Endothelial cell of umbilical vein (primary cell): Measurements from ENCODE around the gene GLDC. TPM values are rescaled to one million over a fixed set of nuclear protein-coding genes. Genes with fewer than 3 reads are reported as not detected.

Experiments used
- BruUV-seq: library from RNA; stranded (reverse); fragments of 400-500 nt; replicated peaks from 2 replicates; lab custom pipeline; 2021; lab: Mats Ljungman, UMichigan
- CTCF ChIA-PET: fragments of 300-600, 350-600 bp; sonication (Branson Sonifier 250); formaldehyde crosslinking; loops from one replicate; lab custom pipeline; 2021; ENCODE audit warnings: antibody characterized with exemption, inconsistent platforms; lab: Charles Lee
- POLR2A ChIA-PET: fragments of 300-600, 350-600 bp; sonication (Branson Sonifier 250); formaldehyde crosslinking; loops from one replicate; lab custom pipeline; 2021; ENCODE audit warnings: antibody characterized with exemption, inconsistent platforms; lab: Charles Lee
- DNase-seq: peaks from one replicate; pipeline ENCODE4 v3.0.0-alpha.2; 2011; ENCODE audit warnings: low read depth, low spot score
- FAIRE-seq: peaks from 2 replicates; lab custom pipeline; 2011; peaks lifted over from hg19 to GRCh38; lab: Jason Lieb, UNC
- H2AFZ ChIP-seq: 2 replicates; pipeline ENCODE4 v1.6.0; 2012; ENCODE audit warnings: low read depth, low read length, control low read depth, inconsistent platforms
- H3K27ac ChIP-seq: 2 replicates; pipeline ENCODE4 v1.5.1; 2011; ENCODE audit warnings: low read depth, mild to moderate bottlenecking, control low read depth, low read length, moderate library complexity; ENCODE audit not compliant: insufficient read depth
- H3K27me3 ChIP-seq, 2 experiments: 2 replicates each; pipeline versions ENCODE4 v1.6.0 to v1.6.1; 2011; ENCODE audit warnings: low read length in 2 of 2, mixed read lengths in 1 of 2; ENCODE audit not compliant: control insufficient read depth in 2 of 2, insufficient read depth in 2 of 2
- H3K36me3 ChIP-seq, 2 experiments: 2 replicates in 1 of 2; 3 replicates in 1 of 2; pipeline ENCODE4 v1.5.1; 2011; ENCODE audit warnings: low read length in 2 of 2, mild to moderate bottlenecking in 1 of 2, moderate library complexity in 1 of 2; ENCODE audit not compliant: control insufficient read depth in 2 of 2, insufficient read depth in 2 of 2; ENCODE audit errors: extremely low read depth in 1 of 2
- H3K4me1 ChIP-seq: 3 replicates; pipeline ENCODE4 v1.5.1; 2011; ENCODE audit warnings: mild to moderate bottlenecking, low read length; ENCODE audit not compliant: control insufficient read depth, insufficient read depth; ENCODE audit errors: extremely low read depth
- H3K4me2 ChIP-seq: 2 replicates; pipeline ENCODE4 v1.6.1; 2011; ENCODE audit warnings: low read length, control low read depth, mixed read lengths; ENCODE audit not compliant: insufficient read depth
- H3K4me3 ChIP-seq, 3 experiments: fragments of 200-600 bp in 1 of 3; sonication (generic), shearing (Covaris generic) in 1 of 3; replicated peaks in 1 of 3; 2 replicates each; pipeline ENCODE4 v1.5.1; 2011 to 2016; ENCODE audit warnings: control low read depth in 3 of 3, low read length in 3 of 3, mild to moderate bottlenecking in 2 of 3, inconsistent platforms in 1 of 3, low read depth in 1 of 3, moderate library complexity in 1 of 3; ENCODE audit not compliant: insufficient read depth in 1 of 3
- H3K79me2 ChIP-seq: 2 replicates; pipeline ENCODE4 v1.6.0; 2012; ENCODE audit warnings: low read length, inconsistent platforms; ENCODE audit not compliant: control insufficient read depth, insufficient read depth
- H3K9ac ChIP-seq: replicated peaks from 2 replicates; pipeline ENCODE3; 2011; ENCODE audit warnings: low read length, control low read depth; ENCODE audit not compliant: insufficient read depth; ENCODE audit errors: extremely low read depth
- H3K9me1 ChIP-seq: replicated peaks from 3 replicates; pipeline ENCODE4 v1.6.0; 2011; ENCODE audit warnings: mild to moderate bottlenecking, low read length; ENCODE audit not compliant: control insufficient read depth, insufficient read depth; ENCODE audit errors: extremely low read depth
- H3K9me3 ChIP-seq: replicated peaks from 2 replicates; pipeline ENCODE4 v1.5.1; 2012; ENCODE audit warnings: low read length, inconsistent platforms; ENCODE audit not compliant: control insufficient read depth, insufficient read depth
- H4K20me1 ChIP-seq: replicated peaks from 2 replicates; pipeline ENCODE3; 2011; ENCODE audit warnings: mild to moderate bottlenecking, low read length; ENCODE audit not compliant: control insufficient read depth, insufficient read depth; ENCODE audit errors: extremely low read depth
- EZH2 ChIP-seq: IDR thresholded peaks from 2 replicates; pipeline ENCODE4 v1.6.1; 2012; ENCODE audit warnings: borderline replicate concordance, low read depth, mild to moderate bottlenecking, moderate library complexity, low read length, inconsistent platforms; ENCODE audit not compliant: severe bottlenecking
- FOS ChIP-seq: IDR thresholded peaks from 2 replicates; pipeline ENCODE4 v1.6.1; 2011; ENCODE audit warnings: mild to moderate bottlenecking, low read length, moderate library complexity, borderline replicate concordance; ENCODE audit not compliant: insufficient read depth
- GATA2 ChIP-seq: IDR thresholded peaks from 2 replicates; pipeline ENCODE4 v1.7.0; 2011; ENCODE audit warnings: low read depth, mild to moderate bottlenecking, moderate library complexity, mixed read lengths, low read length; ENCODE audit not compliant: insufficient read length, insufficient read depth
- JUN ChIP-seq: IDR thresholded peaks from 2 replicates; pipeline ENCODE4 v1.6.1; 2011; ENCODE audit warnings: borderline replicate concordance, low read depth; ENCODE audit not compliant: insufficient read length, insufficient read depth
- MAX ChIP-seq: IDR thresholded peaks from 2 replicates; pipeline ENCODE4 v1.6.1; 2011; ENCODE audit not compliant: insufficient read depth, insufficient read length
- MYC ChIP-seq: IDR thresholded peaks from one replicate; pipeline ENCODE4 v1.6.1; 2011; ENCODE audit warnings: mild to moderate bottlenecking, low read depth, low read length
- POLR2A ChIP-seq: IDR thresholded peaks from 2 replicates; pipeline ENCODE4 v1.6.1; 2012; ENCODE audit warnings: low read depth, mild to moderate bottlenecking, control low read depth, low read length
- POLR2AphosphoS5 ChIP-seq: IDR thresholded peaks from 2 replicates; pipeline ENCODE4 v1.6.1; 2012; ENCODE audit warnings: low read depth, mild to moderate bottlenecking, control low read depth, low read length, moderate library complexity; ENCODE audit not compliant: insufficient read depth
- dilution Hi-C: fragments of 300-500 bp; cut with MboI; formaldehyde crosslinking; loops from one replicate; pipeline ENCODE4 v1.15.0; 2019; ENCODE audit warnings: low sequenced_read_pairs; ENCODE audit not compliant: extremely low pct_ligation_motif_present
- intact Hi-C: fragments of 100-400 bp; cut with micrococcal nuclease; formaldehyde crosslinking; loops from one replicate; pipeline ENCODE4 v1.10.0; 2022
- polyA plus RNA-seq, 4 experiments: library from polyadenylated mRNA; depleted of rRNA in 3 of 4; stranded (reverse) in 3 of 4; unstranded in 1 of 4; fragments of >200 nt; gene quantifications; 2 replicates each; pipeline versions ENCODE4 v1.2.1 to v1.2.3, GENCODE V29; 2011 to 2012; ENCODE audit warnings: missing spikeins in 1 of 4
- total RNA-seq: library from RNA; stranded (reverse); gene quantifications from 2 replicates; pipeline ENCODE4 v1.2.3, GENCODE V29; 2021
- TF ChIP-seq, protein P1 (sequence below), 2 donors: IDR thresholded peaks; 1 replicate in 1 of 2; 2 replicates in 1 of 2; pipeline ENCODE4 v1.5.1; 2011; ENCODE audit warnings: low read length in 2 of 2, mild to moderate bottlenecking in 2 of 2, moderate library complexity in 2 of 2, control low read depth in 1 of 2, inconsistent platforms in 1 of 2, low read depth in 1 of 2; ENCODE audit not compliant: insufficient read depth in 1 of 2; ENCODE audit errors: extremely low read depth in 1 of 2

GLDC gene
- total and polyA plus RNA-seq, 2 donors (not counting 3 experiments of a cell fraction or from before 2014, with no cell fraction given): 1.8 to 2.6 TPM

DNA sequence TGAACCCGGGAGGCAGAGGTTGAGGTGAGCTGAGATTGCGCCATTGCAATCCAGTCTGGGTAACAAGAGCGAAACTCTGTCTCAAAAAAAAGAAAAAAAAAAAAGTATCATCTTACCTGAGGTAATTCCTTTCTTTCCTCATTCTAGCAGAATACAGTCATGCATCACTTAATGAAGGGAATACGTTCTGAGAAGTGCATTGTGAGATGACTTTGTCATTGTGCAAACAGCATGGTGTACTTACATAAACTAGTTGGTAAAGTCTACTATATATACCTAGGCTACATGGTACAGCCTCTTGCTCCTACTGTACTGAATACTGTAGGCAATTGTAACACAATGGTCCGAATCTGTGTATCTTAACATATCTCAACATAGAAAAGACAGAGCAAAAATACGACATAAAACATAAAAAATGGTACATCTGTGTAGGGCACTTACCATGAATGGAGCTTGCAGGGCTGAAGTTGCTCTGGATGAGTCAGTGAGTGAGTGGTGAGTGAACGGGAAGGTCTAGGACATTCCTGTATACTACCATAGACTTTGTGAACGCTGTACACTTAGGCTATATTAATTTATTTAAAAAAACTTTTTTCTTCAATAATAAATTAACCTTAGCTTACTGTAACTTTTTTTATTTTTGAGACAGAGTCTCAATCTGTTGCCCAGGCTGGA lies 100.4 kb downstream of the GLDC start:
- dilution Hi-C loops: no loop called here
- no TSS peak for BruUV-seq
- Histone ChIP-seq H3K9ac (no peak overlapping the region), H3K27ac (no peak overlapping the region), H4K20me1 (no peaks in the 10 kb centered on the region), H3K4me1 (no peaks in the 10 kb centered on the region), H3K9me3 (no peaks in the 10 kb centered on the region), H3K9me1 (no peaks in the 10 kb centered on the region), H3K27me3 (no peaks in the 10 kb centered on the region), H3K79me2 (no peaks in the 10 kb centered on the region), H3K4me2 (no peak overlapping the region), H2AFZ (no peak overlapping the region), H3K36me3 (no peaks in the 10 kb centered on the region), H3K4me3 (no peak overlapping the region)
- no peak for TF ChIP-seq GATA2
- TF ChIP-seq POLR2A: no peak
- no peak for TF ChIP-seq MYC
- TF ChIP-seq MAX: no peak
- TF ChIP-seq POLR2AphosphoS5: no peak
- TF ChIP-seq EZH2: no peak
- TF ChIP-seq FOS: no peak
- no peak for TF ChIP-seq JUN
- TF ChIP-seq, protein P1, sequence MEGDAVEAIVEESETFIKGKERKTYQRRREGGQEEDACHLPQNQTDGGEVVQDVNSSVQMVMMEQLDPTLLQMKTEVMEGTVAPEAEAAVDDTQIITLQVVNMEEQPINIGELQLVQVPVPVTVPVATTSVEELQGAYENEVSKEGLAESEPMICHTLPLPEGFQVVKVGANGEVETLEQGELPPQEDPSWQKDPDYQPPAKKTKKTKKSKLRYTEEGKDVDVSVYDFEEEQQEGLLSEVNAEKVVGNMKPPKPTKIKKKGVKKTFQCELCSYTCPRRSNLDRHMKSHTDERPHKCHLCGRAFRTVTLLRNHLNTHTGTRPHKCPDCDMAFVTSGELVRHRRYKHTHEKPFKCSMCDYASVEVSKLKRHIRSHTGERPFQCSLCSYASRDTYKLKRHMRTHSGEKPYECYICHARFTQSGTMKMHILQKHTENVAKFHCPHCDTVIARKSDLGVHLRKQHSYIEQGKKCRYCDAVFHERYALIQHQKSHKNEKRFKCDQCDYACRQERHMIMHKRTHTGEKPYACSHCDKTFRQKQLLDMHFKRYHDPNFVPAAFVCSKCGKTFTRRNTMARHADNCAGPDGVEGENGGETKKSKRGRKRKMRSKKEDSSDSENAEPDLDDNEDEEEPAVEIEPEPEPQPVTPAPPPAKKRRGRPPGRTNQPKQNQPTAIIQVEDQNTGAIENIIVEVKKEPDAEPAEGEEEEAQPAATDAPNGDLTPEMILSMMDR (IDR thresholded peaks at IDR 0.05; ENCODE audit: extremely low read depth in 1 of 2, insufficient read depth in 1 of 2, low read depth in 1 of 2, low read length in 2 of 2): no peak
- CTCF ChIA-PET: no interaction called here
- no peak for DNase-seq
- POLR2A ChIA-PET: interaction anchor here (0.7 kb wide), 1 partner anchor 663 kb away, joined by 3 read pairs; no protein-coding TSS in a partner anchor
- intact Hi-C loops: no loop called here
- no peak for FAIRE-seq
